ENCODE data around the gene FBXO30. TPM values are rescaled to one million over a fixed set of nuclear protein-coding genes. Genes with fewer than 3 reads are reported as not detected.

FBXO30 gene
- total and polyA plus RNA-seq, 9 of the 15 experiments (the other 6 are each of a cell fraction or from before 2014, with no cell fraction given), result 3.6 to 12.8 (median 7.1) TPM

GRCh38 chr6:145749632-145750031, 65.0 kb downstream of the FBXO30 start (continued):
- no peak for TF ChIP-seq ZNF197 (CRISPR knock-in tag; IDR thresholded peaks at IDR 0.05; ENCODE audit: low read depth)
- no peak for TF ChIP-seq FOXP1 (CRISPR knock-in tag; IDR thresholded peaks at IDR 0.05)
- TF ChIP-seq ATF4 (CRISPR knock-in tag; IDR thresholded peaks at IDR 0.05), result no peak
- TF ChIP-seq ZNF408 (CRISPR knock-in tag; IDR thresholded peaks at IDR 0.05; ENCODE audit: low read depth), result no peak
- no peak for TF ChIP-seq ELF2 (CRISPR knock-in tag; IDR thresholded peaks at IDR 0.05)
- TF ChIP-seq DMBX1 (CRISPR knock-in tag; IDR thresholded peaks at IDR 0.05; ENCODE audit: borderline replicate concordance), result no peak
- TF ChIP-seq ZNF695 (CRISPR knock-in tag; IDR thresholded peaks at IDR 0.05), result no peak
- peak; percentile 37; the same call in 1 of the 2 replicates for TF ChIP-seq NFIC (IDR thresholded peaks at IDR 0.05)
- no peak for TF ChIP-seq ZNF586 (CRISPR knock-in tag; conservative IDR thresholded peaks at IDR 0.05)
- TF ChIP-seq ZNF134 (CRISPR knock-in tag; conservative IDR thresholded peaks at IDR 0.05), result no peak
- no peak for TF ChIP-seq IFI16 (CRISPR knock-in tag; IDR thresholded peaks at IDR 0.05)
- no peak for TF ChIP-seq MYC (IDR thresholded peaks at IDR 0.05; ENCODE audit: low read depth, low read length)
- no peak for TF ChIP-seq MYC (CRISPR knock-in tag; IDR thresholded peaks at IDR 0.05; ENCODE audit: borderline replicate concordance, low read depth)
- TF ChIP-seq ZNF274 (IDR thresholded peaks at IDR 0.05; ENCODE audit: borderline replicate concordance, low read depth, low read length), result no peak
- TF ChIP-seq FOSL1 (tag; conservative IDR thresholded peaks at IDR 0.05), result peak; percentile 51; the same call in 1 of the 2 replicates
- peak in 1 of 2 experiments; percentile 47; a peak in 2 of 4 replicates for TF ChIP-seq MNT (conservative IDR thresholded peaks at IDR 0.05)
- no peak; a peak in 1 of 4 replicates for TF ChIP-seq TEAD1 (CRISPR knock-in tag; IDR thresholded peaks at IDR 0.05)
- no peak for TF ChIP-seq SP1 (CRISPR knock-in tag; IDR thresholded peaks at IDR 0.05)
- no peak for TF ChIP-seq THRAP3 (IDR thresholded peaks at IDR 0.05; ENCODE audit: borderline replicate concordance)
- no peak for TF ChIP-seq RBFOX2 (IDR thresholded peaks at IDR 0.05; ENCODE audit: low read depth, low read length)
- TF ChIP-seq MAZ (CRISPR knock-in tag; conservative IDR thresholded peaks at IDR 0.05 in 1 of 2, IDR thresholded peaks at IDR 0.05 in 1 of 2), result no peak; a peak in 1 of 4 replicates

Data from K562 (cell line).